Neural cell (in vitro differentiated cells): Measurements from ENCODE around the gene CRIP1. TPM values are rescaled to one million over a fixed set of nuclear protein-coding genes. Genes with fewer than 3 reads are reported as not detected.
A peak's percentile ranks its signal among the peaks of the same experiment; 100 is the strongest.

Source experiments
- H2AFZ ChIP-seq: fragments of 200-600, 300-800 bp; sonication (generic), shearing (Covaris generic); 2 replicates; pipeline ENCODE4 v1.6.0; 2014; ENCODE audit warnings: low read depth, mild to moderate bottlenecking, antibody characterized with exemption, low read length, moderate library complexity
- H3F3A ChIP-seq: fragments of 200-600 bp; shearing (Covaris generic); 2 replicates; pipeline ENCODE4 v1.6.1; 2016; ENCODE audit warnings: mild to moderate bottlenecking, moderate library complexity, mixed read lengths, antibody characterized with exemption, low read length; ENCODE audit not compliant: insufficient read depth, poor library complexity, severe bottlenecking
- H3K27ac ChIP-seq: fragments of 200-600, 300-800 bp; sonication (generic), shearing (Covaris generic); 2 replicates; pipeline ENCODE4 v1.5.1; 2014; ENCODE audit warnings: mild to moderate bottlenecking, low read length, moderate library complexity
- H3K27me3 ChIP-seq: fragments of 300-800, 200-600 bp; sonication (generic), shearing (Covaris generic); 2 replicates; pipeline ENCODE4 v1.6.0; 2014; ENCODE audit warnings: mild to moderate bottlenecking, low read depth, low read length, moderate library complexity; ENCODE audit not compliant: insufficient read depth
- H3K36me3 ChIP-seq: fragments of 300-800, 200-600 bp; sonication (generic), shearing (Covaris generic); 2 replicates; pipeline ENCODE4 v1.5.1; 2014; ENCODE audit warnings: mild to moderate bottlenecking, antibody characterized with exemption, low read length, moderate library complexity; ENCODE audit not compliant: insufficient read depth
- H3K4me2 ChIP-seq: fragments of 300-800, 200-600 bp; sonication (generic), shearing (Covaris generic); 2 replicates; pipeline ENCODE4 v1.6.0; 2014; ENCODE audit warnings: mild to moderate bottlenecking, low read length
- H3K4me3 ChIP-seq: fragments of 300-800, 200-600 bp; sonication (generic), shearing (Covaris generic); 2 replicates; pipeline ENCODE4 v1.5.1; 2014; ENCODE audit warnings: mild to moderate bottlenecking, low read length, moderate library complexity
- H3K79me2 ChIP-seq: fragments of 200-600 bp; shearing (Covaris generic); replicated peaks from 2 replicates; pipeline ENCODE4 v1.6.0; 2014; ENCODE audit warnings: mild to moderate bottlenecking, low read length, moderate library complexity; ENCODE audit not compliant: insufficient read depth
- H3K9ac ChIP-seq: fragments of 300-800, 200-600 bp; sonication (generic), shearing (Covaris generic); 2 replicates; pipeline ENCODE4 v1.6.1; 2016; ENCODE audit warnings: mild to moderate bottlenecking, low read length, mixed read lengths
- H3K9me2 ChIP-seq: fragments of 200-600 bp; shearing (Covaris generic); 2 replicates; pipeline ENCODE4 v1.6.1; 2016; ENCODE audit warnings: mild to moderate bottlenecking, low read length, mixed read lengths; ENCODE audit not compliant: insufficient read depth
- H3K9me3 ChIP-seq: fragments of 200-600, 300-800 bp; sonication (generic), shearing (Covaris generic); 2 replicates; pipeline ENCODE4 v1.6.1; 2016; ENCODE audit warnings: mild to moderate bottlenecking, mixed run types, low read length, moderate library complexity, mixed read lengths
- H4K20me1 ChIP-seq: fragments of 200-600 bp; shearing (Covaris generic); 2 replicates; pipeline ENCODE4 v1.6.1; 2016; ENCODE audit warnings: mild to moderate bottlenecking, mixed run types; ENCODE audit not compliant: insufficient read depth
- CTCF ChIP-seq: fragments of 450-650 bp; IDR thresholded peaks from 2 replicates; pipeline ENCODE4 v1.5.1; 2014; ENCODE audit warnings: antibody characterized with exemption, mild to moderate bottlenecking, moderate library complexity; ENCODE audit not compliant: poor library complexity, severe bottlenecking
- EP300 ChIP-seq: fragments of 450-650 bp; conservative IDR thresholded peaks from 2 replicates; pipeline ENCODE4 v1.6.1; 2014; ENCODE audit warnings: antibody characterized with exemption, mild to moderate bottlenecking, moderate library complexity; ENCODE audit not compliant: poor library complexity, severe bottlenecking
- EZH2 ChIP-seq: fragments of 200-600, 300-800 bp; shearing (Covaris generic), sonication (generic); IDR thresholded peaks from 2 replicates; pipeline ENCODE4 v1.6.1; 2014; ENCODE audit warnings: antibody characterized with exemption, low read length, borderline replicate concordance, mild to moderate bottlenecking; ENCODE audit not compliant: insufficient read depth, poor library complexity, severe bottlenecking
- MXI1 ChIP-seq: fragments of 450-650 bp; conservative IDR thresholded peaks from 2 replicates; pipeline ENCODE4 v1.6.1; 2014; ENCODE audit warnings: antibody characterized with exemption, mild to moderate bottlenecking; ENCODE audit not compliant: poor library complexity, severe bottlenecking
- POLR2AphosphoS5 ChIP-seq: IDR thresholded peaks from 2 replicates; pipeline ENCODE4 v1.6.1; 2012
- RAD21 ChIP-seq: fragments of 450-650 bp; conservative IDR thresholded peaks from 2 replicates; pipeline ENCODE4 v1.6.1; 2014; ENCODE audit warnings: antibody characterized with exemption, mild to moderate bottlenecking, moderate library complexity
- SMC3 ChIP-seq: fragments of 450-650 bp; conservative IDR thresholded peaks from 2 replicates; pipeline ENCODE4 v1.6.1; 2014; ENCODE audit warnings: antibody characterized with exemption, mild to moderate bottlenecking, moderate library complexity; ENCODE audit not compliant: poor library complexity
- TAF1 ChIP-seq: IDR thresholded peaks from 2 replicates; pipeline ENCODE4 v1.6.1; 2012; ENCODE audit warnings: low read depth
- polyA plus RNA-seq: library from polyadenylated mRNA; depleted of rRNA; stranded (reverse); fragments of >200 nt; gene quantifications from 2 replicates; pipeline ENCODE4 v1.2.3, GENCODE V29; 2014
- TF ChIP-seq, protein P1 (sequence below): IDR thresholded peaks from 2 replicates; pipeline ENCODE4 v1.6.1; 2012; ENCODE audit warnings: borderline replicate concordance

CRIP1 gene
- polyA plus RNA-seq, 1 donor from 2014 or later: 0.58 TPM

GRCh38 chr14:105482486-105483110 is 4.1 kb upstream of the CRIP1 start:
- H3K9me2 ChIP-seq: no peaks in the 10 kb centered on the region
- H3K4me3 ChIP-seq: no peak overlapping the region
- H3K9me3 ChIP-seq: no peaks in the 10 kb centered on the region
- peak overlapping the region; percentile 13 for H3K9ac ChIP-seq
- H3K79me2 ChIP-seq: no peaks in the 10 kb centered on the region
- no peak overlapping the region for H3K27ac ChIP-seq
- H2AFZ ChIP-seq: no peak overlapping the region
- no peaks in the 10 kb centered on the region for H3K36me3 ChIP-seq
- H3K4me2 ChIP-seq: no peak overlapping the region
- no peaks in the 10 kb centered on the region for H3F3A ChIP-seq
- TF ChIP-seq EP300 (no peak), RAD21 (no peak), MXI1 (no peak), TAF1 (no peak), SMC3 (no peak), CTCF (no peak), EZH2 (no peak), POLR2AphosphoS5 (no peak)
- TF ChIP-seq, protein P1, sequence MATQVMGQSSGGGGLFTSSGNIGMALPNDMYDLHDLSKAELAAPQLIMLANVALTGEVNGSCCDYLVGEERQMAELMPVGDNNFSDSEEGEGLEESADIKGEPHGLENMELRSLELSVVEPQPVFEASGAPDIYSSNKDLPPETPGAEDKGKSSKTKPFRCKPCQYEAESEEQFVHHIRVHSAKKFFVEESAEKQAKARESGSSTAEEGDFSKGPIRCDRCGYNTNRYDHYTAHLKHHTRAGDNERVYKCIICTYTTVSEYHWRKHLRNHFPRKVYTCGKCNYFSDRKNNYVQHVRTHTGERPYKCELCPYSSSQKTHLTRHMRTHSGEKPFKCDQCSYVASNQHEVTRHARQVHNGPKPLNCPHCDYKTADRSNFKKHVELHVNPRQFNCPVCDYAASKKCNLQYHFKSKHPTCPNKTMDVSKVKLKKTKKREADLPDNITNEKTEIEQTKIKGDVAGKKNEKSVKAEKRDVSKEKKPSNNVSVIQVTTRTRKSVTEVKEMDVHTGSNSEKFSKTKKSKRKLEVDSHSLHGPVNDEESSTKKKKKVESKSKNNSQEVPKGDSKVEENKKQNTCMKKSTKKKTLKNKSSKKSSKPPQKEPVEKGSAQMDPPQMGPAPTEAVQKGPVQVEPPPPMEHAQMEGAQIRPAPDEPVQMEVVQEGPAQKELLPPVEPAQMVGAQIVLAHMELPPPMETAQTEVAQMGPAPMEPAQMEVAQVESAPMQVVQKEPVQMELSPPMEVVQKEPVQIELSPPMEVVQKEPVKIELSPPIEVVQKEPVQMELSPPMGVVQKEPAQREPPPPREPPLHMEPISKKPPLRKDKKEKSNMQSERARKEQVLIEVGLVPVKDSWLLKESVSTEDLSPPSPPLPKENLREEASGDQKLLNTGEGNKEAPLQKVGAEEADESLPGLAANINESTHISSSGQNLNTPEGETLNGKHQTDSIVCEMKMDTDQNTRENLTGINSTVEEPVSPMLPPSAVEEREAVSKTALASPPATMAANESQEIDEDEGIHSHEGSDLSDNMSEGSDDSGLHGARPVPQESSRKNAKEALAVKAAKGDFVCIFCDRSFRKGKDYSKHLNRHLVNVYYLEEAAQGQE: no peak
- H3K27me3 ChIP-seq: peaks cover 25% of the 10 kb centered on the region
- H4K20me1 ChIP-seq: no peaks in the 10 kb centered on the region

DNA sequence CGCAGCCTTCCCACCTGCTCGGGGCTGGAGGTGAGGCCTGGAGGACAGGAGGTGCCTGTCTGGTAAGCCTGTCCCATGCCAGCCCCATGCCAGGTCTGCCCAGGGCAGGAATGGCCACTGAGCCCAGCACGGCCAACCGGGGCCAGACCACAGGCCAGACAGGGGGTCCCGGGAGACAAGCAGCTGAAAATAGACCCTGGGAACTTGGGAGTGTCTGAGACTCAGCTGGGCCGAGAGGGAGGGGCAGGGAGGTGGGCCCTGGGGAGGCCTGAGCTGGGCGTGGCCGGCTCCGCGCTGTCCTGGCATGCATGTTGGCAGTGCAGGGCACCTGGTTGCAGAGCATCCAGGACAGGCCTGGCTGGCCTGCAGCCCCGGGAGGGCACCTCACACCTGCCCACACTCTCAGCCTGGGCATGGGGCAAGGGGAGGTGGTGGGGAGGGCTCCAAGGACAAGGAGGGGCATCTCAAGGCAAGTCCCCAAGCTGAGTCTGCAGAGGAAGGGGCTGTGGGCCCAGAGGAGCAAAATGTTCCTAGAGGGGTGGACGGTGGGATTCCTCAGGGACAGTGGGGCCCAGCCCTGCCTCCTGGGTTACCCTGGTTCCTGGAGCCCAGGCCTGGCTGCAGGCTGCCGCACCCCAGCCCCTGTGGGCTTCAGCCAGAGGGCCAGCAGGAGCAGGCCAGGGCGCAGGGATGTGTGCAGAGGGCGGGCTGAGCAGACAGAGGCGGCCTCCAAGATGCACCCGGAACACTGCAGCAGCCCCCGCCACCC is 3.2 kb upstream of the CRIP1 start:
- Histone ChIP-seq H3F3A (no peaks in the 10 kb centered on the region), H3K9ac (no peak overlapping the region), H3K27ac (no peak overlapping the region)

More for the DNA sequence above, 3.2 kb upstream of the CRIP1 start:
- Histone ChIP-seq H3K79me2 (no peaks in the 10 kb centered on the region), H3K4me2 (no peak overlapping the region), H3K36me3 (no peaks in the 10 kb centered on the region), H4K20me1 (no peaks in the 10 kb centered on the region), H3K9me3 (no peaks in the 10 kb centered on the region), H3K27me3 (peaks cover 29% of the 10 kb centered on the region), H2AFZ (no peak overlapping the region), H3K4me3 (no peak overlapping the region), H3K9me2 (no peaks in the 10 kb centered on the region)
- no peak for TF ChIP-seq EP300
- no peak for TF ChIP-seq SMC3
